Measurements from ENCODE around the gene MAP6D1.

Gene MAP6D1

DNA sequence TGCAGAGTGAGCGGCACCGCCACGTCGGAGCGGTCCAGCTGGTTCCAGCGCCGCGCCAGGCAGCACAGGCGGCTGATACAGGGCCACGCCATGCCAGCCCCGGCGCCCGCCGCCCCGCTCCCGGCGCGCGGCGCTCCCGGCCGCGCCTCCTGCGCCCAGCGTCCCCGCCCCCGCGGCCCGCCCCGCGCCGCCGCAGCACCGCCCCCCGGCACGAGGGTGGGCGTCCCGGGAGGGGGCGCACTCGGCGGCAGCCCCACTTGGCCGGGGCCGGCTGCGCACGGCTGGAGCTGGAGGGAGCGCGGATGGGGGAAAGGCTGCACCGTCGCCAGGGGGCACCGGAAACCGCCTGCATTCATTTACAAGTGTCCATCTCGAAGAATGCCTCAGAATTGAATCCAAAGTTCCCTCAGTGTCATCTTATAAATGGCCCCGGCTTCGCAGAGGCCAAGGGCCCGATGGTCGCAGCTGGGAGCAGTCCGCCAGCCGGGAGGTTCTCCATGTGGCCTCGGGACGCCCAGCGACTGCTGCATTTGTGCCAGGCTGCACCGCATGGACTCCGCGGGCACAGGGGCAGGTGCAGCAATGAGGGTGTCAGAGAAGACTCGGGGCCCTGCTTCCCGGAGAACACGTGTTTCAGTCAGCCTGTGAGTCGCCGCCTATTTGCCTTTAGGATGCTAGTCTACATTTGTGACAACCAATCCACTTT lies at the start of gene MAP6D1:
Gene MAP6D1 (minus strand): TSS at position 122 of the 706 bp plus-strand sequence. CDS start 30 bp downstream, at position 92.
- no peaks in the 10 kb centered on the region for H3K27me3 ChIP-seq (ENCODE audit: low read depth, low read length)
- H3K4me3 ChIP-seq (ENCODE audit: low read depth in 1 of 2, low read length in 2 of 2) = peak within 1 kb of the TSS; percentile 37 to 77
- no peaks in the 10 kb centered on the region for H3K9me3 ChIP-seq (ENCODE audit: control insufficient read depth in 1 of 2, low read length in 2 of 2)
- H3K4me1 ChIP-seq (ENCODE audit: control insufficient read depth in 1 of 2, insufficient read depth in 2 of 2, low read length in 2 of 2) = peaks cover 0 to 10% of the 10 kb centered on the region in 2 donors
- no peak within 1 kb of the TSS for H3K27ac ChIP-seq (ENCODE audit: low read length)
- peaks cover 16% of the 10 kb centered on the region in 2 donors for H3K36me3 ChIP-seq (ENCODE audit: control insufficient read depth in 1 of 2, insufficient read depth in 2 of 2, low read length in 2 of 2)

DNA sequence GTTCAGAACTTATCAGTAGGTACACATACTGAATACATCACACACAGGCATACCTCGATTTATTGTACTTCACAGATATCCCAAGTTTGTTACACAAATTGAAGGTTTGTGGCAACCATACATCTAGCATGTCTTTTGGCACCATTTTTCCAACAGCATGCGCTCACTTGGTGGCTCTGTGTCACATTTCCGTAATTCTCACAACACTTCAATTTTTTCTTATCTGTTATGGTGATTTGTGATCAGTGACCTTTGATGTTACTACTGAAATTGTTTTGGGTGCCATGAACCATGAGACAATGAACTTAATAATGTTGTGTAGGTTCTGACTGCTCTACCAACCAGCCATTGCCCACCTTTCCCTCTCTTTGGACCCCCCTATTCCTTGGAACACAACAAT lies 48.5 kb upstream of the MAP6D1 start:
- Histone ChIP-seq H3K27me3 (ENCODE audit: low read depth, low read length) (no peaks in the 10 kb centered on the region), H3K4me3 (ENCODE audit: low read depth in 1 of 2, low read length in 2 of 2) (no peak overlapping the region), H3K27ac (ENCODE audit: low read length) (no peak overlapping the region), H3K9me3 (ENCODE audit: control insufficient read depth in 1 of 2, low read length in 2 of 2) (no peaks in the 10 kb centered on the region), H3K4me1 (ENCODE audit: control insufficient read depth in 1 of 2, insufficient read depth in 2 of 2, low read length in 2 of 2) (peaks cover 0 to 4% of the 10 kb centered on the region in 2 donors), H3K36me3 (ENCODE audit: control insufficient read depth in 1 of 2, insufficient read depth in 2 of 2, low read length in 2 of 2) (no peaks in the 10 kb centered on the region)

DNA sequence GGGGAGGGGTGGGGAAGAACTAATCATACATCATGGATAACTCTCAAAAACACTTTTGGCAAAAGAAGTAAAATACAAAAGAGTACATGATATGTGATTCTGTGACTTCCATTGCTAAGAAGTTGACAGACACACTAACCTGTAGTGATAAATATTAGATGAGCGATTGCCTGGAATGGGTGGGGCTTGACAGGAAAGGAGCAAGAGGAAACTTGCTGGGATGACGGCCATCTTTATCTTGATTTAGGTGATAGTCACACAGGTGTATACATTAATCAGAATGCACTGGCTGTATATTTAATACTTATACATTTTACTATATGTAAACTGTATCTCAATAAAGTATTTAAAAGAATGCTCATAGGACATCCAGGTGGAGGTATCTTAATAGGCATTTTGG lies 46.2 kb upstream of the MAP6D1 start:
- Histone ChIP-seq H3K36me3 (ENCODE audit: control insufficient read depth in 1 of 2, insufficient read depth in 2 of 2, low read length in 2 of 2) (peaks cover 0 to 7% of the 10 kb centered on the region in 2 donors), H3K9me3 (ENCODE audit: control insufficient read depth in 1 of 2, low read length in 2 of 2) (no peaks in the 10 kb centered on the region), H3K27ac (ENCODE audit: low read length) (no peak overlapping the region), H3K4me3 (ENCODE audit: low read depth in 1 of 2, low read length in 2 of 2) (no peak overlapping the region), H3K4me1 (ENCODE audit: control insufficient read depth in 1 of 2, insufficient read depth in 2 of 2, low read length in 2 of 2) (no peaks in the 10 kb centered on the region), H3K27me3 (ENCODE audit: low read depth, low read length) (no peaks in the 10 kb centered on the region)

DNA sequence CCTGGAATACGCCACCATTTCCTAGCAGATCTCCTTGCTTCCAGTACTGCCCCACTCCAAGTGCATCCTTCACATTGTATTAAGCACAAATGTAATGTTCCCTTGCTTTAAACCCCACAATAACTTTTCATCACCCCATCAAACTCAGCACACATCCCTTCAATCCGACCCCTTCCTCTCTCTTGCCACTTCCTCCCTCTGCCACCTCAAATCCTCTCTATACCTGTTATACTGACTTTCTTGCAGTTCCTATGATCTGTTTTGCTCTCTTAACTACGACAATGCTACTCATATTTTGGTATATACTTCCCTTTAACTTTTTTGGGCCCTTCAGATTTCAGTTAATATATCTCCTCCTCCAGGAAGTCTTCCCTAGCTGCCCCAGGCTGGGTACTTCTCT lies 45.2 kb upstream of the MAP6D1 start:
- H3K36me3 ChIP-seq (ENCODE audit: control insufficient read depth in 1 of 2, insufficient read depth in 2 of 2, low read length in 2 of 2) = peaks cover 6 to 17% of the 10 kb centered on the region in 2 donors
- no peaks in the 10 kb centered on the region for H3K27me3 ChIP-seq (ENCODE audit: low read depth, low read length)
- H3K9me3 ChIP-seq (ENCODE audit: control insufficient read depth in 1 of 2, low read length in 2 of 2) = no peaks in the 10 kb centered on the region
- H3K4me3 ChIP-seq (ENCODE audit: low read depth in 1 of 2, low read length in 2 of 2) = no peak overlapping the region
- no peak overlapping the region for H3K27ac ChIP-seq (ENCODE audit: low read length)
- no peaks in the 10 kb centered on the region for H3K4me1 ChIP-seq (ENCODE audit: control insufficient read depth in 1 of 2, insufficient read depth in 2 of 2, low read length in 2 of 2)

DNA sequence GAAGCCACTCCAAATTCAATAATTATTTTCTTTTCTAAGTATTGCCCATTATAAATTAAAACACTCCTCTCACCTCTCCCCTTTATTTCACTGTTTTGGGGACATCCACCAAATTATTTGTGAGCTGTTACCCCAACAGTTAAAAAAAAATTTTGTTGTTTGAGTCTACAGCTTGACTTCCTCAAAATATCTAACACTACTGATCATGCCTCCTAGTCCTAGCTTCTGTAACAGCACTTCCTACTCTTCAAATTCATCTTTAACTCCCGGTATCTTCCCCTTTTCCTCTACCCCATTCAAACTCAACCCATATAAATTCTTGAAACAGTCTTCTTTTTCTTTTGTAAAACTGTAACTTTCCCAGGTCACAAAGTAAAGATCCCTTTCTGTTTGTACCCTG lies 43.4 kb upstream of the MAP6D1 start:
- Histone ChIP-seq H3K36me3 (ENCODE audit: control insufficient read depth in 1 of 2, insufficient read depth in 2 of 2, low read length in 2 of 2) (peaks cover 15 to 30% of the 10 kb centered on the region in 2 donors), H3K27me3 (ENCODE audit: low read depth, low read length) (no peaks in the 10 kb centered on the region), H3K4me3 (ENCODE audit: low read depth in 1 of 2, low read length in 2 of 2) (no peak overlapping the region), H3K27ac (ENCODE audit: low read length) (no peak overlapping the region), H3K4me1 (ENCODE audit: control insufficient read depth in 1 of 2, insufficient read depth in 2 of 2, low read length in 2 of 2) (no peaks in the 10 kb centered on the region), H3K9me3 (ENCODE audit: control insufficient read depth in 1 of 2, low read length in 2 of 2) (no peaks in the 10 kb centered on the region)

DNA sequence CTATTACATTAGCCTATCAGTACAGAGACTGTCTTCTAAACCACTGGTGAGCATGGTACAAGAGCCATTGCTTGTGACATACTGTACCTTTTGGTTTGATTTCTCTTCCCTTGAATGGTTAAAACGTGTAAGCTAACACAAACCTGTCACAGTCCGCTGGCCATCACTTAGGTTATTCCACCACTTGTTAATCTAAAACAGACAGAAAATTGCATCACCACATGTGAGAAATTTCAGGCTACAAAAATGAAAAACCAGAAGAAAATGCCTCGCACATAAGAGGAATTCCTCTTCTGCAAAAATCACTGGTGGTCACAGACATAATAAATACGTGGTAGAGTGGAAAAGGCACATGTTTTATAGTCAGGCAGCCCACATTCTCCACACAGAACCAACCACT lies 37.2 kb upstream of the MAP6D1 start:
- peaks cover 41 to 53% of the 10 kb centered on the region in 2 donors for H3K36me3 ChIP-seq (ENCODE audit: control insufficient read depth in 1 of 2, insufficient read depth in 2 of 2, low read length in 2 of 2)
- H3K9me3 ChIP-seq (ENCODE audit: control insufficient read depth in 1 of 2, low read length in 2 of 2) = no peaks in the 10 kb centered on the region

DNA sequence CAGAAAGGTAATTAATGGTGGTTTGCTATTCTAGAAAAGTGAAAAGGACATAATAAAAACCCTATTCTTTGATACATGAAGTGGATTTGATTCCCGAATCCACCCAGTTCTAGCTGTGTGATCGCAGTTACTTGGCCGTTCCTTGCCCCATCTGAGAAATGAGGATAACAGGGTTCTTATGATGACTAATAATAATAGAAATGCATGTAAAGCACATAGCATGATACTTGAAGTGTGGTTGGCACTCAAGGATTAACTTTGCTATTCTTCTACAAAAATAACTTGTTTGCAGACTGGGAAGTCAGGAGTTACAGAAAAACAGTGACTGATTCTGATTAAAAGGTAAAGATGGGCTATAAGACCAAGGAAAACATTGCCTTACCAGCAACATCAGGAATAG lies 32.5 kb upstream of the MAP6D1 start:
- Histone ChIP-seq H3K36me3 (ENCODE audit: control insufficient read depth in 1 of 2, insufficient read depth in 2 of 2, low read length in 2 of 2) (peaks cover 35 to 37% of the 10 kb centered on the region in 2 donors), H3K4me3 (ENCODE audit: low read depth in 1 of 2, low read length in 2 of 2) (no peak overlapping the region), H3K9me3 (ENCODE audit: control insufficient read depth in 1 of 2, low read length in 2 of 2) (no peaks in the 10 kb centered on the region), H3K4me1 (ENCODE audit: control insufficient read depth in 1 of 2, insufficient read depth in 2 of 2, low read length in 2 of 2) (no peaks in the 10 kb centered on the region), H3K27me3 (ENCODE audit: low read depth, low read length) (no peaks in the 10 kb centered on the region), H3K27ac (ENCODE audit: low read length) (no peak overlapping the region)

More for the DNA sequence above, 37.2 kb upstream of the MAP6D1 start:
- no peaks in the 10 kb centered on the region for H3K4me1 ChIP-seq (ENCODE audit: control insufficient read depth in 1 of 2, insufficient read depth in 2 of 2, low read length in 2 of 2)
- no peak overlapping the region for H3K4me3 ChIP-seq (ENCODE audit: low read depth in 1 of 2, low read length in 2 of 2)
- H3K27me3 ChIP-seq (ENCODE audit: low read depth, low read length) = no peaks in the 10 kb centered on the region
- H3K27ac ChIP-seq (ENCODE audit: low read length) = no peak overlapping the region

DNA sequence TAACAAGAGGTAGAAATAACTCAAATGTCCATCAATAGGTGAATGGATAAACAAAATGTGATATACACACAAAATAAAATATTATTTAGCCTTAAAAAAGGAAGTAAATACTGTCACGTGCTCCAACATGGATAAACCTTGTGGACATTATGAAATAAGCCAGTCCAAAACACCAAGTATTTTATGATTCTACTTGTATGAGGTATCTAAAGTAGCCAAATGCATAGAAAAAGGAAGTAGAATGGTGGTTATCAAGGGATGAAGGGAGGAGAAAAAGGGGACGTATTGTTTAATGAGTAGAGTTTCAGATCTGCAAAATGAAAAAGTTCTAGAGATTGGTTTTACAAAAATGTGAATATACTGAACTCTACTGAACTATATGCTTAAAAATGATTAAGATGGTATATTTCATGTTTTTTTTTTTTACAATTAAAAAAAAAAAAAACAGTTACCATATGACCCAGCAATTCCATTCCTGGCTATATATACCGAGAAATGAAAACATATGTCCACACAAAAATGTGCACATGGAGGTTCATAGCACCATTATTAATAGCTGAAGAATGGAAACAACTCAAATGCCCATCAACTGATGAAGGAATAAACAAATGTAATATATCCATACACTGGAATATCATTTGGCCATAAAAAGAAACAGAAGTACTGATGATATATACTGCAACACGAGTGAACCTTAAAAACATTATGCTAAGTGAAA lies 29.1 kb upstream of the MAP6D1 start:
- no peaks in the 10 kb centered on the region for H3K27me3 ChIP-seq (ENCODE audit: low read depth, low read length)

DNA sequence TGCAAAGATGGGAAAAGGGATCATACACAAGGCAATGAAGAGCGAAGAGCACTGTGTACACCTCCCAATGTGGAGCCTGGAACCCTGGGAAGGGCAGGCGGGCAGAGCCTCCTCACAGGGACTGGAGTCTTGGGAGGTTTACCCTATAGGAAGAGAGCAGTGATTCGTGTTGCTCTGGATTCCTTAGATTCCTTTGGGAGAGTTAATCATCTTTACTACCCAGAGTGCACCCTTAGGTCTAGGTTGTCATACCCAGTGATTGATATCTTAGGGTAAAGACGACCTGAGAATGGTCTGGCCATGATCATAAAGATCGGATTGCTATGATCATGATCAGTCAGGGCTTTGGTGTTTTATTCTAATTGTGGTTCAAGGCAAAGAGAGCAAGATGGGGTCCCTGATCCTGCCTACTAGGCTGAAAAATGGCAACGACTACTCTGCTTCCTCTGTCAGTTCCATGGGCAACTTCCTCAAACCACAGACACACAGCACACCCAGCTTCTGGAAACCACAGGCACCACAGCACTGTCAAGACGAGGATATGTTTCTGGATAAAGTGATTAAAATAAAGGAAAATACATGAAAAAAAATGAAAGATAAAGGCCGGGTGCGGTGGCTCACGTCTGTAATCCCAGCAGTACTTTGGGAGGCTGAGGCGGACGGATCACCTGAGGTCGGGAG lies 20.4 kb upstream of the MAP6D1 start:
- Histone ChIP-seq H3K36me3 (ENCODE audit: control insufficient read depth in 1 of 2, insufficient read depth in 2 of 2, low read length in 2 of 2) (peaks cover 48 to 57% of the 10 kb centered on the region in 2 donors), H3K27me3 (ENCODE audit: low read depth, low read length) (no peaks in the 10 kb centered on the region), H3K4me3 (ENCODE audit: low read depth in 1 of 2, low read length in 2 of 2) (no peak overlapping the region), H3K4me1 (ENCODE audit: control insufficient read depth in 1 of 2, insufficient read depth in 2 of 2, low read length in 2 of 2) (no peaks in the 10 kb centered on the region), H3K9me3 (ENCODE audit: control insufficient read depth in 1 of 2, low read length in 2 of 2) (no peaks in the 10 kb centered on the region), H3K27ac (ENCODE audit: low read length) (no peak overlapping the region)

More for the DNA sequence above, 29.1 kb upstream of the MAP6D1 start:
- peaks cover 22 to 24% of the 10 kb centered on the region in 2 donors for H3K36me3 ChIP-seq (ENCODE audit: control insufficient read depth in 1 of 2, insufficient read depth in 2 of 2, low read length in 2 of 2)
- H3K27ac ChIP-seq (ENCODE audit: low read length) = no peak overlapping the region
- H3K9me3 ChIP-seq (ENCODE audit: control insufficient read depth in 1 of 2, low read length in 2 of 2) = no peaks in the 10 kb centered on the region
- H3K4me3 ChIP-seq (ENCODE audit: low read depth in 1 of 2, low read length in 2 of 2) = no peak overlapping the region
- H3K4me1 ChIP-seq (ENCODE audit: control insufficient read depth in 1 of 2, insufficient read depth in 2 of 2, low read length in 2 of 2) = no peaks in the 10 kb centered on the region

DNA sequence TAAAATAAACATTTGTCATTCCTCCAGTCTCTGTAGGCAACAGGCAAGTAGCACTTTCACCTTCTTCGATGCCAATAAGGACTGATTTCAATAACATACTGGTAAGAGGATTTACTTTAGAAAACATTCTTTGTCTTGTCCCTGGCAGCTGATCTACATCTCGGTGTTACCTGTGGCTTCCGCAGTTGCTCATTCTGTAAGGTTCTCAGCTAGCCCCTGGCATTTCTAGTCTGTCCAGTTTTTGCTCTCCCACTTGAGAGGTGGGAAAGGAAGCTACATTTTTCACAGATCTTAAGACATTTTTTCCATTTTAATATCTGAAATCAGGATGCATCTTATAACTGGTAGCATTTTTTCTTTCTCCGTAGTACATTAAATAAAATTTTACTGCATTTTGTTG lies 19.7 kb upstream of the MAP6D1 start:
- Histone ChIP-seq H3K36me3 (ENCODE audit: control insufficient read depth in 1 of 2, insufficient read depth in 2 of 2, low read length in 2 of 2) (peaks cover 52 to 62% of the 10 kb centered on the region in 2 donors), H3K27ac (ENCODE audit: low read length) (no peak overlapping the region), H3K27me3 (ENCODE audit: low read depth, low read length) (no peaks in the 10 kb centered on the region), H3K4me1 (ENCODE audit: control insufficient read depth in 1 of 2, insufficient read depth in 2 of 2, low read length in 2 of 2) (no peaks in the 10 kb centered on the region), H3K4me3 (ENCODE audit: low read depth in 1 of 2, low read length in 2 of 2) (no peak overlapping the region), H3K9me3 (ENCODE audit: control insufficient read depth in 1 of 2, low read length in 2 of 2) (no peaks in the 10 kb centered on the region)

DNA sequence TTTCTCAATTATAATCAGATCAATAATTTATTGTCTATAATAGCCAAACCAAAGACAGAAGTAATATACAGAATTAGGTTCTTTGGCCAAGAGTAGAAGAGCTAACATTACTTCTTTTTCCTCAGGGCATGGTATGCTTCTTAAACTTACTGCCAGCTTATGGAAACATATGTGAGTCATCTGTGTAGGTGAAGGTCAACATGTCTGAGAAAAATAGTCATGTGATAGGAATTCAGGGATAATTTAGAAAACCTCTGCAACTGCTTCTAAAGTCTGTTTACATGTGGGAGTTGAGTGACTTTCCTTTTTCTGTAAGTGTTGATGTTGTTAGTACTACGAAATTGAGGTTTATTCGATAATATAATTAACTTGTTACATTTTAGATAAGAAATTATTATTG lies 19.2 kb upstream of the MAP6D1 start:
- H3K9me3 ChIP-seq (ENCODE audit: control insufficient read depth in 1 of 2, low read length in 2 of 2) = no peaks in the 10 kb centered on the region
- H3K4me3 ChIP-seq (ENCODE audit: low read depth in 1 of 2, low read length in 2 of 2) = no peak overlapping the region
- H3K27ac ChIP-seq (ENCODE audit: low read length) = no peak overlapping the region
- H3K27me3 ChIP-seq (ENCODE audit: low read depth, low read length) = no peaks in the 10 kb centered on the region
- H3K36me3 ChIP-seq (ENCODE audit: control insufficient read depth in 1 of 2, insufficient read depth in 2 of 2, low read length in 2 of 2) = peaks cover 54 to 67% of the 10 kb centered on the region in 2 donors
- H3K4me1 ChIP-seq (ENCODE audit: control insufficient read depth in 1 of 2, insufficient read depth in 2 of 2, low read length in 2 of 2) = no peaks in the 10 kb centered on the region
